ENCODE results near the gene CHKA.

Gene CHKA

DNA sequence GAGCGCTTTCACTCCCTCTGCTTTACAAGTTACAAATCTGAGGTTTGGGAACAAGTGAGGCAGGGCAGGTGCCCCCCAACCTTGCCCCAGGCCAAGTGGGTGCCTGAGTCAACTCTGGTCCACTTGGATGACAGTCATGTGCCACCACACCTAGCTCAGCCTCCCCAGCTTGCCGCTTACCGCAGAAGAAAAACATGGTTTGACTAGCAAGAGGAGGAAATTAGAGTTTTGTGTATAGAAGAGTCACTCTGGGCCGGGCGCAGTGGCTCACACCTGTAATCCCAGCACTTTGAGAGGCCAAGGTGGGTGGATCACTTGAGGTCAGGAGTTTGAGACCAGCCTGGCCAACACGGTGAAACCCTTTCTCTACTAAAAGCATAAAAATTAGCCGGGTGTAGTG, 27.7 kb upstream of the CHKA start:
- Histone ChIP-seq H3K79me2 (ENCODE audit: insufficient read depth, low read length) (no peaks in the 10 kb centered on the region), H3K27ac (ENCODE audit: low read length) (no peak overlapping the region), H3K4me2 (ENCODE audit: insufficient read depth, low read length) (no peak overlapping the region), H3K27me3 (ENCODE audit: insufficient read depth, low read length, poor library complexity) (no peaks in the 10 kb centered on the region), H3K4me3 (ENCODE audit: low read depth in 1 of 2, low read length in 2 of 2) (no peak overlapping the region), H3K9ac (ENCODE audit: low read depth, low read length) (no peak overlapping the region), H3K4me1 (ENCODE audit: insufficient read depth, low read length) (no peaks in the 10 kb centered on the region), H4K20me1 (ENCODE audit: insufficient read depth, low read length) (peaks cover 6% of the 10 kb centered on the region; the same call in 1 of the 2 replicates), H3K9me3 (ENCODE audit: insufficient read depth, low read length, severe bottlenecking) (no peaks in the 10 kb centered on the region), H3K36me3 (ENCODE audit: insufficient read depth, low read length) (no peaks in the 10 kb centered on the region), H2AFZ (ENCODE audit: low read depth, low read length) (no peak overlapping the region)
- ATAC-seq (ENCODE audit: insufficient read depth, low read depth) (no peak), DNase-seq (no peak)
- TF ChIP-seq, protein P1, sequence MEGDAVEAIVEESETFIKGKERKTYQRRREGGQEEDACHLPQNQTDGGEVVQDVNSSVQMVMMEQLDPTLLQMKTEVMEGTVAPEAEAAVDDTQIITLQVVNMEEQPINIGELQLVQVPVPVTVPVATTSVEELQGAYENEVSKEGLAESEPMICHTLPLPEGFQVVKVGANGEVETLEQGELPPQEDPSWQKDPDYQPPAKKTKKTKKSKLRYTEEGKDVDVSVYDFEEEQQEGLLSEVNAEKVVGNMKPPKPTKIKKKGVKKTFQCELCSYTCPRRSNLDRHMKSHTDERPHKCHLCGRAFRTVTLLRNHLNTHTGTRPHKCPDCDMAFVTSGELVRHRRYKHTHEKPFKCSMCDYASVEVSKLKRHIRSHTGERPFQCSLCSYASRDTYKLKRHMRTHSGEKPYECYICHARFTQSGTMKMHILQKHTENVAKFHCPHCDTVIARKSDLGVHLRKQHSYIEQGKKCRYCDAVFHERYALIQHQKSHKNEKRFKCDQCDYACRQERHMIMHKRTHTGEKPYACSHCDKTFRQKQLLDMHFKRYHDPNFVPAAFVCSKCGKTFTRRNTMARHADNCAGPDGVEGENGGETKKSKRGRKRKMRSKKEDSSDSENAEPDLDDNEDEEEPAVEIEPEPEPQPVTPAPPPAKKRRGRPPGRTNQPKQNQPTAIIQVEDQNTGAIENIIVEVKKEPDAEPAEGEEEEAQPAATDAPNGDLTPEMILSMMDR (IDR thresholded peaks at IDR 0.05; ENCODE audit: borderline replicate concordance, extremely low read depth, low read length, poor library complexity, severe bottlenecking), result no peak
- no peak for TF ChIP-seq EZH2 (IDR thresholded peaks at IDR 0.05; ENCODE audit: borderline replicate concordance, low read depth, low read length, severe bottlenecking)

DNA sequence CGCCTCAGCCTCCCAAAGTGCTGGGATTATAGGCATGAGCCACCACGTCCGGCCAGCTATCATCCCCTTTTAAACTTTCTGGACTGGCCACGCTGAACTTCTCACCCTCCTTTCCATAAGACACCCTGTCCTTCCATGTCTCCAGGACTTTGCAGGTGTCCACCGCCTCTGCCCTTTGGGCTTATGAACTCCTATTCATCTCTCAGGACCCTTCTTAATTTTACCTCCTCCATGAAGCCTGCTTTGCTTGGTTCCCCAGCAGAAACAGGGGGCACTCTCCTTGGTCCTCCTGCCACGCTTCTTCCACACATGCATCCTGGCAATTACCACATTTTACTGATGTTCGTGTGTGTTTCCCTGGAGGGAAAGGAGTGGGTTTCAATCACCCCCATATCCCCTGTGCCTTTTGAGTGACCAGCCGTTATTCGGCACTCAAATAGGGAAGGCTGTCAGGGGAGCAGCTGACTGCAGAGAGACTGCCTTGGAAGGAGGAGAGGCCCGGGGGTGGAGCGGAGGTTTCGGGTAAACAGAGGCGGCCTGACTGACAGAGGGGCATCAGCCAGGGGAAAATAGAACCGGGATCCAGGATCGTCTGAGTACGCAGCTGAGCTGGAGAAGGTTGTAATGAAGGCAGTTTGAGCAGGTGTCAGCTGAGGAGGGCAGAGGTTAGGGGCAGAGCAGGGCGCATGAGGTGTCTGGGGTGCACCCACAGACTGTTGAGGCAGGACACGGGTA, 27.1 kb upstream of the CHKA start:
- H3K9ac ChIP-seq (ENCODE audit: low read depth, low read length), result no peak overlapping the region
- H3K9me3 ChIP-seq (ENCODE audit: insufficient read depth, low read length, severe bottlenecking), result no peaks in the 10 kb centered on the region
- peaks cover 6% of the 10 kb centered on the region; the same call in 1 of the 2 replicates for H4K20me1 ChIP-seq (ENCODE audit: insufficient read depth, low read length)
- no peaks in the 10 kb centered on the region for H3K27me3 ChIP-seq (ENCODE audit: insufficient read depth, low read length, poor library complexity)
- H3K79me2 ChIP-seq (ENCODE audit: insufficient read depth, low read length), result no peaks in the 10 kb centered on the region
- H3K4me1 ChIP-seq (ENCODE audit: insufficient read depth, low read length), result no peaks in the 10 kb centered on the region
- H3K27ac ChIP-seq (ENCODE audit: low read length), result no peak overlapping the region
- H3K4me2 ChIP-seq (ENCODE audit: insufficient read depth, low read length), result no peak overlapping the region
- H2AFZ ChIP-seq (ENCODE audit: low read depth, low read length), result no peak overlapping the region
- ATAC-seq (ENCODE audit: insufficient read depth, low read depth) (no peak), DNase-seq (no peak)
- H3K4me3 ChIP-seq (ENCODE audit: low read depth in 1 of 2, low read length in 2 of 2), result no peak overlapping the region
- TF ChIP-seq EZH2 (IDR thresholded peaks at IDR 0.05; ENCODE audit: borderline replicate concordance, low read depth, low read length, severe bottlenecking), result no peak
- TF ChIP-seq, protein P1 (IDR thresholded peaks at IDR 0.05; ENCODE audit: borderline replicate concordance, extremely low read depth, low read length, poor library complexity, severe bottlenecking), result no peak
- H3K36me3 ChIP-seq (ENCODE audit: insufficient read depth, low read length), result no peaks in the 10 kb centered on the region

DNA sequence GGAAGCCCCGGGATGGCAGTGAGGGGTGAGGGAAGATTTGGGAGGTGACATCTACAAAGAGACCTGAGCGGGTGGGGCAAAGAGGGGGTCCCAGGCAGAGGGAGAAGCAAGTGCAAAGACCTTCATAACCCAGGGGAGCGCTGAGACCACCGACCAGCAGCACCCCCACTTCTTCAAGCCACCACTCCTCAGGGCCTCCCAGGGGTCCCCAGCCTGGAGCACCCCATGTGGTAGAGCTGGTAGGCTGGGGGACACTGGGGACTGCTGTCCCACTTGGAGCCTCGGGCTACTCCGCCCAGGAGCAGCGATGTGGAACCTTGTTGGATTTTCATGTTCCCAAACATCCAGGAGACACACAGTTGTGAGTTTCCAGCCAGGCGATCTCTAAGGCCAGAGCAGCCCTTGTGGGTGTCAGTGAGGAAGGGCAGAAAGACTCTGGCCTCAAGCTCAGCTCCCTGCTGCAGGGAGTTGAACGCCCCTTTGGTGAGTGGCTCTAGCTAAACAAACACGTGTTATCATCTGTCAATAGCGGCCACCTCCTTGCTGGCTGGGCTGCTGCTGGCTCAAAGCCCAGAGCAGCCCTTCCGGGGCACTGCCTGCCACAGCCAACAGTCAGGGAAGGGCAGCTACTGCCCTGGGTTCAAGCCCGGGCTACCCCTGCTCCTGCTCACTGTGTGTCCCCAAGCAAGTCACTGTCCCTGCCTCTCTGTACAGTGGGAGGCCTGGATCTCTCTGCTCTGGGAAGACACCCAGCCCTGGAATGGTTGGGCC, 25.7 kb upstream of the CHKA start:
- H3K27me3 ChIP-seq (ENCODE audit: insufficient read depth, low read length, poor library complexity), result no peaks in the 10 kb centered on the region
- TF ChIP-seq EZH2 (IDR thresholded peaks at IDR 0.05; ENCODE audit: borderline replicate concordance, low read depth, low read length, severe bottlenecking), result no peak
- TF ChIP-seq, protein P1 (IDR thresholded peaks at IDR 0.05; ENCODE audit: borderline replicate concordance, extremely low read depth, low read length, poor library complexity, severe bottlenecking), result no peak
- peaks cover 12% of the 10 kb centered on the region for H3K4me1 ChIP-seq (ENCODE audit: insufficient read depth, low read length)
- H3K27ac ChIP-seq (ENCODE audit: low read length), result no peak overlapping the region
- no peaks in the 10 kb centered on the region for H3K79me2 ChIP-seq (ENCODE audit: insufficient read depth, low read length)
- ATAC-seq (ENCODE audit: insufficient read depth, low read depth) (no peak), DNase-seq (no peak)
- H2AFZ ChIP-seq (ENCODE audit: low read depth, low read length), result no peak overlapping the region
- H4K20me1 ChIP-seq (ENCODE audit: insufficient read depth, low read length), result peaks cover 9% of the 10 kb centered on the region
- H3K9me3 ChIP-seq (ENCODE audit: insufficient read depth, low read length, severe bottlenecking), result no peaks in the 10 kb centered on the region
- no peak overlapping the region for H3K4me2 ChIP-seq (ENCODE audit: insufficient read depth, low read length)
- H3K9ac ChIP-seq (ENCODE audit: low read depth, low read length), result no peak overlapping the region
- H3K4me3 ChIP-seq (ENCODE audit: low read depth in 1 of 2, low read length in 2 of 2), result no peak overlapping the region
- no peaks in the 10 kb centered on the region for H3K36me3 ChIP-seq (ENCODE audit: insufficient read depth, low read length)

All from DND-41 (cell line).